GM23338 (cell line): Measurements from ENCODE around the gene XRCC4. TPM values are rescaled to one million over a fixed set of nuclear protein-coding genes. Genes with fewer than 3 reads are reported as not detected.

ENCODE experiments used
- ATAC-seq: fragments of 200-7000 bp; cut with Tn5 transposase; 3 replicates; pipeline ENCODE4 v1.9.1; 2020
- DNase-seq: peaks from one replicate; pipeline ENCODE4 v3.0.0-alpha.2; 2015; ENCODE audit warnings: low spot score
- H2AFZ ChIP-seq: fragments of 200-600 bp; sonication (generic); 2 replicates; pipeline ENCODE4 v1.8.0; 2016; ENCODE audit warnings: antibody characterized with exemption, mild to moderate bottlenecking, moderate library complexity
- H3F3A ChIP-seq: fragments of 200-600 bp; sonication (generic); replicated peaks from 2 replicates; pipeline ENCODE4 v1.8.0; 2017; ENCODE audit warnings: antibody characterized with exemption, mixed run types, low read depth
- H3K27ac ChIP-seq: fragments of 200-600 bp; sonication (generic); 2 replicates; pipeline ENCODE4 v1.6.1; 2016; ENCODE audit warnings: low read depth
- H3K27me3 ChIP-seq: fragments of 200-600 bp; sonication (generic); 2 replicates; pipeline ENCODE4 v1.8.0; 2016; ENCODE audit warnings: mild to moderate bottlenecking, mixed run types, moderate library complexity; ENCODE audit not compliant: insufficient read depth
- H3K36me3 ChIP-seq: fragments of 200-600 bp; sonication (generic); 2 replicates; pipeline ENCODE4 v1.8.0; 2016; ENCODE audit warnings: mild to moderate bottlenecking; ENCODE audit not compliant: insufficient read depth
- H3K4me1 ChIP-seq: fragments of 200-600 bp; sonication (generic); 2 replicates; pipeline ENCODE4 v1.8.0; 2016; ENCODE audit warnings: mild to moderate bottlenecking, moderate library complexity; ENCODE audit not compliant: insufficient read depth
- H3K4me2 ChIP-seq: fragments of 200-600 bp; sonication (generic); 2 replicates; pipeline ENCODE4 v1.7.1; 2017; ENCODE audit warnings: mixed run types
- H3K4me3 ChIP-seq: fragments of 200-600 bp; sonication (generic); 2 replicates; pipeline ENCODE4 v1.6.1; 2016; ENCODE audit warnings: mixed run types
- H3K79me2 ChIP-seq: fragments of 200-600 bp; sonication (generic); replicated peaks from 2 replicates; pipeline ENCODE4 v1.8.0; 2017; ENCODE audit warnings: mild to moderate bottlenecking; ENCODE audit not compliant: insufficient read depth
- H3K9me2 ChIP-seq: fragments of 200-600 bp; sonication (generic); 2 replicates; pipeline ENCODE4 v1.8.0; 2017; ENCODE audit not compliant: insufficient read depth
- H4K20me1 ChIP-seq: fragments of 200-600 bp; sonication (generic); replicated peaks from 2 replicates; pipeline ENCODE4 v1.8.0; 2017; ENCODE audit warnings: mild to moderate bottlenecking; ENCODE audit not compliant: insufficient read depth
- H3K27ac Mint-ChIP-seq: 2 replicates; pipeline ENCODE4 v1.8.0; 2020; ENCODE audit warnings: inconsistent platforms, mild to moderate bottlenecking, moderate library complexity, mixed read lengths
- H3K27me3 Mint-ChIP-seq: 3 replicates; pipeline ENCODE4 v1.8.0; 2022; ENCODE audit warnings: low read depth, mild to moderate bottlenecking, moderate library complexity, mixed read lengths, inconsistent platforms; ENCODE audit not compliant: insufficient read depth, poor library complexity
- H3K36me3 Mint-ChIP-seq: 3 replicates; pipeline ENCODE4 v1.8.0; 2021; ENCODE audit warnings: low read depth, mild to moderate bottlenecking, inconsistent platforms, moderate library complexity, mixed read lengths
- H3K4me1 Mint-ChIP-seq: 3 replicates; pipeline ENCODE4 v1.8.0; 2020; ENCODE audit warnings: mild to moderate bottlenecking, inconsistent platforms, mixed read lengths
- H3K4me3 Mint-ChIP-seq: 3 replicates; pipeline ENCODE4 v1.8.0; 2021; ENCODE audit warnings: moderate library complexity, mild to moderate bottlenecking, inconsistent platforms, mixed read lengths
- H3K9me3 Mint-ChIP-seq: 3 replicates; pipeline ENCODE4 v1.8.0; 2020; ENCODE audit warnings: moderate library complexity, mild to moderate bottlenecking, inconsistent platforms, mixed read lengths
- ETS1 ChIP-seq: IDR thresholded peaks from 2 replicates; pipeline ENCODE4 v1.6.1; 2016; ENCODE audit warnings: antibody characterized with exemption
- EZH2 ChIP-seq: fragments of 200-600 bp; sonication (generic); IDR thresholded peaks from one replicate; pipeline ENCODE4 v1.8.0; 2017; ENCODE audit warnings: antibody characterized with exemption, mild to moderate bottlenecking, low read depth; ENCODE audit not compliant: unreplicated experiment
- POLR2AphosphoS5 ChIP-seq: IDR thresholded peaks from 2 replicates; pipeline ENCODE4 v1.6.1; 2016; ENCODE audit warnings: antibody characterized with exemption, low read depth
- ZNF462 ChIP-seq: fragments of 250-450 bp; sonication (Bioruptor Pico); IDR thresholded peaks from 2 replicates; pipeline ENCODE4 v1.5.0; 2020; ENCODE audit warnings: mild to moderate bottlenecking, moderate library complexity
- polyA plus RNA-seq: library from polyadenylated mRNA; unstranded; fragments of >200 nt; fragmentation: Nextera tagmentation; extraction: Ambion mirVana; gene quantifications from 2 replicates; pipeline ENCODE4 v1.2.1, GENCODE V29; 2016
- total RNA-seq: library from RNA; depleted of rRNA; stranded (reverse); fragments of >200 nt; shearing (Covaris generic); gene quantifications from 2 replicates; pipeline ENCODE4 v1.2.3, GENCODE V29; 2014

Gene XRCC4
- total and polyA plus RNA-seq, 2 experiments from 2014 or later: 11.5 to 22.4 TPM

- Mint-ChIP-seq H3K27ac (peak overlapping the region; percentile 99), H3K9me3 (no peaks in the 10 kb centered on the region), H3K4me3 (peak overlapping the region; percentile 100), H3K27me3 (peaks cover 2% of the 10 kb centered on the region), H3K36me3 (peaks cover 17% of the 10 kb centered on the region; the same call in 2 of the 3 replicates), H3K4me1 (peaks cover 39% of the 10 kb centered on the region)
- Histone ChIP-seq H3K27ac (peak overlapping the region; percentile 91), H3F3A (no peaks in the 10 kb centered on the region), H3K9me2 (no peaks in the 10 kb centered on the region), H2AFZ (peak overlapping the region; percentile 2; the same call in 1 of the 2 replicates), H3K4me2 (peak overlapping the region; percentile 68), H3K27me3 (no peaks in the 10 kb centered on the region), H3K79me2 (peaks cover 58% of the 10 kb centered on the region), H4K20me1 (0 out of 2 replicates have a peak, but pooled peaks cover 4% of the 10 kb centered on the region), H3K36me3 (no peaks in the 10 kb centered on the region), H3K4me1 (peaks cover 23% of the 10 kb centered on the region; the same call in 1 of the 2 replicates), H3K4me3 (peak overlapping the region; percentile 70)
- DNase-seq (peak; percentile 74), ATAC-seq (peak; percentile 55)
- no peak for TF ChIP-seq ZNF462 (CRISPR knock-in tag)
- no peak for TF ChIP-seq EZH2
- no peak for TF ChIP-seq ETS1
- TF ChIP-seq POLR2AphosphoS5: peak; percentile 21; the same call in 1 of the 2 replicates
Measured at GRCh38 chr5:83077662-83078261, 415 bp downstream of the XRCC4 start.
